ENCODE data around the gene SLC35G3. TPM values are rescaled to one million over a fixed set of nuclear protein-coding genes. Genes with fewer than 3 reads are reported as not detected.
"Not testable (repeated sequence)": the region's sequence is repeated elsewhere in the genome, so short reads cannot be mapped to it uniquely, and the experiment has no call there.

SLC35G3 gene
- total RNA-seq, 6 experiments from 2014 or later: not detected

GRCh38 chr17:35154196-35155165 lies 39.7 kb downstream of the SLC35G3 start:
- DNase-seq: peak in 1 of 3 donors; percentile 28
- H3K4me1 ChIP-seq: no peaks in the 10 kb centered on the region

GRCh38 chr17:35152421-35153140 lies 41.6 kb downstream of the SLC35G3 start:
- no peaks in the 10 kb centered on the region for H3K27me3 ChIP-seq
- H3K4me3 ChIP-seq: no peak overlapping the region
- 46% methylated on average over 13 of the region's 13 CpGs for WGBS (ENCODE audit: insufficient coverage, low coverage, low lambda C conversion rate, missing lambda C conversion rate)
- DNase-seq (peak in 1 of 3 donors; percentile 7), ATAC-seq (no peak)
- intact Hi-C loops (cut with DNase I): no loop called here
- TF ChIP-seq POLR2A (IDR thresholded peaks at IDR 0.05) (no peak), CTCF (IDR thresholded peaks at IDR 0.05) (no peak)
- H3K27ac ChIP-seq: no peak overlapping the region
- H3K9me3 ChIP-seq: no peaks in the 10 kb centered on the region
- no peaks in the 10 kb centered on the region for H3K36me3 ChIP-seq
- no peaks in the 10 kb centered on the region for H3K4me1 ChIP-seq

More at GRCh38 chr17:35154196-35155165, 39.7 kb downstream of the SLC35G3 start:
- H3K9me3 ChIP-seq: no peaks in the 10 kb centered on the region
- no peaks in the 10 kb centered on the region for H3K27me3 ChIP-seq
- TF ChIP-seq CTCF (IDR thresholded peaks at IDR 0.05) (no peak), POLR2A (IDR thresholded peaks at IDR 0.05) (no peak)
- WGBS (ENCODE audit: insufficient coverage, low coverage, low lambda C conversion rate, missing lambda C conversion rate): 67% methylated on average over 9 of the region's 13 CpGs
- no peak for ATAC-seq
- intact Hi-C loops (cut with DNase I): no loop called here
- no peaks in the 10 kb centered on the region for H3K36me3 ChIP-seq
- no peak overlapping the region for H3K27ac ChIP-seq
- no peak overlapping the region for H3K4me3 ChIP-seq

GRCh38 chr17:35151080-35151479 lies 43.1 kb downstream of the SLC35G3 start:
- H3K36me3 ChIP-seq; ATAC-seq; H3K9me3 ChIP-seq; H3K4me1 ChIP-seq; H3K4me3 ChIP-seq; H3K27ac ChIP-seq; H3K27me3 ChIP-seq; intact Hi-C loops (cut with DNase I): not testable (repeated sequence)
- WGBS (ENCODE audit: insufficient coverage, low coverage, low lambda C conversion rate, missing lambda C conversion rate): 72% methylated on average over 5 of the region's 29 CpGs
- peak in 1 of 3 donors; percentile 29 for DNase-seq

- H3K27ac ChIP-seq: no peak overlapping the region
- no peaks in the 10 kb centered on the region for H3K4me1 ChIP-seq
- intact Hi-C loops (cut with DNase I): no loop called here
- WGBS (ENCODE audit: insufficient coverage, low coverage, low lambda C conversion rate, missing lambda C conversion rate): 68% methylated on average over 2 of the region's 11 CpGs
- no peaks in the 10 kb centered on the region for H3K27me3 ChIP-seq
- TF ChIP-seq POLR2A (IDR thresholded peaks at IDR 0.05) (no peak), CTCF (IDR thresholded peaks at IDR 0.05) (no peak)
- no peaks in the 10 kb centered on the region for H3K9me3 ChIP-seq
- ATAC-seq: no peak
- no peak overlapping the region for H3K4me3 ChIP-seq
- peak in 1 of 3 donors; percentile 27 for DNase-seq
- no peaks in the 10 kb centered on the region for H3K36me3 ChIP-seq
These were observed 44.3 kb downstream of the SLC35G3 start for GRCh38 chr17:35149941-35150340.

GRCh38 chr17:35148144-35148543 lies 46.0 kb downstream of the SLC35G3 start:
- Histone ChIP-seq H3K9me3 (no peaks in the 10 kb centered on the region), H3K4me3 (no peak overlapping the region), H3K4me1 (no peaks in the 10 kb centered on the region), H3K27me3 (no peaks in the 10 kb centered on the region), H3K27ac (no peak overlapping the region), H3K36me3 (no peaks in the 10 kb centered on the region)
- ATAC-seq (peak; percentile 12 to 49 (median 32)), DNase-seq (peak in 1 of 3 donors; percentile 26)
- TF ChIP-seq CTCF (IDR thresholded peaks at IDR 0.05): no peak
- TF ChIP-seq POLR2A (IDR thresholded peaks at IDR 0.05): no peak
- no CpG with 5 or more reads among the region's 9 CpGs for WGBS (ENCODE audit: insufficient coverage, low coverage, low lambda C conversion rate, missing lambda C conversion rate)
- intact Hi-C loops (cut with DNase I): no loop called here
